Caco-2 (cell line): Measurements from ENCODE around the gene HOXA11. TPM values are rescaled to one million over a fixed set of nuclear protein-coding genes. Genes with fewer than 3 reads are reported as not detected.
A peak's percentile ranks its signal among the peaks of the same experiment; 100 is the strongest.

ENCODE experiments used
- BruUV-seq: library from RNA; stranded (reverse); fragments of 400-500 nt; replicated peaks from 2 replicates; lab custom pipeline; 2021; lab: Mats Ljungman, UMichigan
- CTCF ChIA-PET: fragments of 300-600 bp; sonication (Branson Sonifier 250); formaldehyde crosslinking; loops from one replicate; lab custom pipeline; 2022; ENCODE audit warnings: antibody characterized with exemption; lab: Charles Lee
- POLR2A ChIA-PET: fragments of 300-600 bp; sonication (Branson Sonifier 250); formaldehyde crosslinking; loops from one replicate; lab custom pipeline; 2022; ENCODE audit warnings: antibody characterized with exemption; lab: Charles Lee
- DNase-seq, 2 experiments: peaks; one replicate each; pipeline versions ENCODE4 v3.0.0 to v3.0.0-alpha.2; 2020 to 2022
- H3K27me3 ChIP-seq: replicated peaks from 2 replicates; pipeline ENCODE4 v1.6.0; 2011; ENCODE audit warnings: low read length; ENCODE audit not compliant: control insufficient read depth, insufficient read depth
- H3K36me3 ChIP-seq: 2 replicates; pipeline ENCODE4 v1.5.1; 2011; ENCODE audit warnings: low read length; ENCODE audit not compliant: control insufficient read depth, insufficient read depth
- H3K4me1 ChIP-seq: fragments of 250-450 bp; sonication (Bioruptor Pico); 2 replicates; pipeline ENCODE4 v1.5.1; 2020; ENCODE audit warnings: mild to moderate bottlenecking
- H3K4me3 ChIP-seq: 2 replicates; pipeline ENCODE4 v1.5.1; 2011; ENCODE audit warnings: low read depth, mild to moderate bottlenecking, control low read depth, low read length
- H3K9me3 ChIP-seq: fragments of 250-450 bp; sonication (Bioruptor Pico); 2 replicates; pipeline ENCODE4 v1.5.1; 2020; ENCODE audit warnings: mild to moderate bottlenecking, moderate library complexity
- H3K27ac Mint-ChIP-seq: one replicate; pipeline ENCODE4 v1.8.0; 2022; ENCODE audit warnings: mixed read lengths; ENCODE audit not compliant: unreplicated experiment
- H3K27me3 Mint-ChIP-seq: one replicate; pipeline ENCODE4 v1.8.0; 2022; ENCODE audit warnings: mixed read lengths; ENCODE audit not compliant: insufficient read depth, unreplicated experiment
- H3K36me3 Mint-ChIP-seq: one replicate; pipeline ENCODE4 v1.8.0; 2022; ENCODE audit warnings: mild to moderate bottlenecking, mixed read lengths; ENCODE audit not compliant: insufficient read depth, unreplicated experiment
- H3K4me1 Mint-ChIP-seq: one replicate; pipeline ENCODE4 v1.8.0; 2022; ENCODE audit warnings: low read depth, mixed read lengths; ENCODE audit not compliant: unreplicated experiment
- H3K4me3 Mint-ChIP-seq: one replicate; pipeline ENCODE4 v1.8.0; 2022; ENCODE audit warnings: mild to moderate bottlenecking, moderate library complexity, mixed read lengths; ENCODE audit not compliant: unreplicated experiment
- H3K9me3 Mint-ChIP-seq: one replicate; pipeline ENCODE4 v1.8.0; 2022; ENCODE audit warnings: mixed read lengths; ENCODE audit not compliant: unreplicated experiment
- intact Hi-C: fragments of 100-400 bp; cut with micrococcal nuclease; formaldehyde crosslinking; loops from one replicate; pipeline ENCODE4 v1.10.0; 2022; ENCODE audit not compliant: unreplicated experiment
- total RNA-seq: library from RNA; stranded (reverse); gene quantifications from 2 replicates; pipeline ENCODE4 v1.2.3, GENCODE V29; 2022
- TF ChIP-seq, protein P1 (sequence below), 2 experiments: fragments of 200-600 bp in 1 of 2; IDR thresholded peaks; 1 replicate in 1 of 2; 2 replicates in 1 of 2; pipeline versions ENCODE4 v1.5.1 to v1.8.0; 2011 to 2022; ENCODE audit warnings: antibody characterized with exemption in 1 of 2, control low read depth in 1 of 2, inconsistent platforms in 1 of 2, low read depth in 1 of 2, low read length in 1 of 2, mild to moderate bottlenecking in 1 of 2, moderate library complexity in 1 of 2; ENCODE audit not compliant: insufficient read depth in 1 of 2, severe bottlenecking in 1 of 2, unreplicated experiment in 1 of 2

The HOXA11 gene
- total RNA-seq, 1 experiment from 2014 or later = 0.73 TPM

DNA sequence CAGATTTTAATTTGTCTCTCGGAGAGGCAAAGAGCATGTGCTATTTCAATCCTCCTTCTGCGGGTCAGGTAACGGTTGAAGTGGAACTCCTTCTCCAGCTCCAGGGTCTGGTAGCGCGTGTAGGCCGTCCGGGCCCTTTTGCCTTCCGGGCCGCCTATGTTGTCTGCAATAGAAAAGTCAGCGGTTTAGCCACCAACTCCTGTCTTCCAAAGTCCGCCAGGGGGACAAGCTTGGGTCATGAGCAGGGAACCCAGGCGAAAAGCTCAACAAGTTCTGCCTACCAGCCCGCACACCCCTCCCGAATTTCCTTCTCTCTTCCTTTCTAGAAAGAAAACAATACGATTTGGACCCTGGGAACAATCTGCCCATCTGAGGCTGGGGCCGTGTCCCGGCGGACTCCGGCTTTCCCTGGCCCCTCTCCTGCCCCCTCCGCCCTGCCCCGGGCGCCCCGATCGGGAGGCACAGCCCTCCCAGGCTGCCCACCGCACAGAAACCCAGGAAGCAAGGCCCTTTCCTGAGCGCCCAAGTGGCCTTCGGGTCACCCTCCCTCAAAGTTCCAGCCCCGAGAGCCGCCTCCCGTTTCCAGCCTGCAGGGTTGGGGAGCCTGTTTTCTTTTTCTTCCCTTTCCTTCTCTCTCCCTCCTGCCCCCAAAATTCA lies 43.0 kb downstream of the HOXA11 start:
- no peaks in the 10 kb centered on the region for H3K4me1 Mint-ChIP-seq
- H3K4me1 ChIP-seq = 0 out of 2 replicates have a peak, but pooled peaks cover 2% of the 10 kb centered on the region
- POLR2A ChIA-PET = no interaction called here
- CTCF ChIA-PET = interaction anchor here (0.6 to 1.3 kb wide), 4 partner anchors 14 to 288 kb away, joined by 3 to 4 read pairs (median 3); partner anchors contain the start of gene HOXA7
- intact Hi-C loops = no loop called here
- peak overlapping the region; percentile 57 for H3K4me3 ChIP-seq
- H3K9me3 Mint-ChIP-seq = no peaks in the 10 kb centered on the region
- H3K9me3 ChIP-seq = no peaks in the 10 kb centered on the region
- DNase-seq = peak in 1 of 2 experiments; percentile 26
- H3K27me3 Mint-ChIP-seq = no peaks in the 10 kb centered on the region
- no peaks in the 10 kb centered on the region; the same call in 1 of the 2 replicates for H3K36me3 ChIP-seq
- BruUV-seq = no TSS peak
- H3K36me3 Mint-ChIP-seq = peaks cover 11% of the 10 kb centered on the region
- TF ChIP-seq, protein P1, sequence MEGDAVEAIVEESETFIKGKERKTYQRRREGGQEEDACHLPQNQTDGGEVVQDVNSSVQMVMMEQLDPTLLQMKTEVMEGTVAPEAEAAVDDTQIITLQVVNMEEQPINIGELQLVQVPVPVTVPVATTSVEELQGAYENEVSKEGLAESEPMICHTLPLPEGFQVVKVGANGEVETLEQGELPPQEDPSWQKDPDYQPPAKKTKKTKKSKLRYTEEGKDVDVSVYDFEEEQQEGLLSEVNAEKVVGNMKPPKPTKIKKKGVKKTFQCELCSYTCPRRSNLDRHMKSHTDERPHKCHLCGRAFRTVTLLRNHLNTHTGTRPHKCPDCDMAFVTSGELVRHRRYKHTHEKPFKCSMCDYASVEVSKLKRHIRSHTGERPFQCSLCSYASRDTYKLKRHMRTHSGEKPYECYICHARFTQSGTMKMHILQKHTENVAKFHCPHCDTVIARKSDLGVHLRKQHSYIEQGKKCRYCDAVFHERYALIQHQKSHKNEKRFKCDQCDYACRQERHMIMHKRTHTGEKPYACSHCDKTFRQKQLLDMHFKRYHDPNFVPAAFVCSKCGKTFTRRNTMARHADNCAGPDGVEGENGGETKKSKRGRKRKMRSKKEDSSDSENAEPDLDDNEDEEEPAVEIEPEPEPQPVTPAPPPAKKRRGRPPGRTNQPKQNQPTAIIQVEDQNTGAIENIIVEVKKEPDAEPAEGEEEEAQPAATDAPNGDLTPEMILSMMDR (IDR thresholded peaks at IDR 0.05; ENCODE audit: insufficient read depth in 1 of 2, low read depth in 1 of 2, low read length in 1 of 2, severe bottlenecking in 1 of 2, unreplicated experiment in 1 of 2) = no peak
- peak overlapping the region; percentile 78 for H3K4me3 Mint-ChIP-seq
- no peaks in the 10 kb centered on the region for H3K27me3 ChIP-seq
- H3K27ac Mint-ChIP-seq = peak overlapping the region; percentile 13

DNA sequence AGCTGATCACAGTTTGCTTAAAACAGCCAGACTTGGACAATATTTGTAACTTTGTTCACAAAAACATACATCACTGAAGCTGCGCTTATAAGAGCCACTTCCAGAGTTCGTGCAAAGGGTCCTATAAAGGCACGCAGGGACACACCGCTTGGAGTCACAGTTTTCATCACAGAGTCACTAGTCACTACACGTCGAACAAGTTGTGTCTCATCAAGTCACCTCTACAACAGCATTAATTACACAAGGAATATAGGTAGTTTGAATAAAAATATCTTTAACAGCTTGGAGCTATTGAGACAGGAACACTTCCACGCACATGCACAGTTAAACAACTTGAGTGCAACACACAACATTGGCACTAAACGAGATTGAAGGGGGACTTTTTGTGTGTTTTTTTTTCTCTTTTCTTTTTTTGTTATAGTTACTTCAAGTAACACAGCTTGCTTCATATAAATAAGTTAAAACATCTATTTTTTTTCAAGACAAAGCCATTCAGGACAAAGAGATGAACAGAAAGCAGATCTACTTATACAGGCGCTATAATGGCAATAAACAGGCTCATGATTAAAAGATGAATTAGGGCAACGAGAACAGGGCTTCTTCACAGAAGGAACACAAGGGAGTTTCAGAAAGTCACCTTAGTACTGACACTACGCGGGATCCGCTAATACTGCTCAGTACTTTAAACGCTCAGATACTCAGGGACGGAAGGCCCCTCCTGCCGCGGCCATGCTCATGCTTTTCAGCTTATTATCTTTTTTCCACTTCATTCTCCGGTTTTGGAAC lies 43.7 kb downstream of the HOXA11 start:
- H3K9me3 Mint-ChIP-seq = no peaks in the 10 kb centered on the region
- peaks cover 11% of the 10 kb centered on the region for H3K36me3 Mint-ChIP-seq
- H3K9me3 ChIP-seq = no peaks in the 10 kb centered on the region
- CTCF ChIA-PET = interaction anchor here (0.9 to 1.3 kb wide), 2 partner anchors 15 to 20 kb away, joined by 3 read pairs; partner anchors contain the start of gene HOXA7
- no peak overlapping the region for H3K4me3 ChIP-seq
- H3K4me1 ChIP-seq = no peaks in the 10 kb centered on the region
- intact Hi-C loops = no loop called here
- no peaks in the 10 kb centered on the region for H3K27me3 Mint-ChIP-seq
- no peaks in the 10 kb centered on the region for H3K4me1 Mint-ChIP-seq
- BruUV-seq = no TSS peak
- no peaks in the 10 kb centered on the region; the same call in 1 of the 2 replicates for H3K36me3 ChIP-seq
- POLR2A ChIA-PET = no interaction called here
- no peaks in the 10 kb centered on the region for H3K27me3 ChIP-seq
- no peak for DNase-seq
- H3K27ac Mint-ChIP-seq = no peak overlapping the region
- no peak overlapping the region for H3K4me3 Mint-ChIP-seq
- TF ChIP-seq, protein P1 (IDR thresholded peaks at IDR 0.05; ENCODE audit: insufficient read depth in 1 of 2, low read depth in 1 of 2, low read length in 1 of 2, severe bottlenecking in 1 of 2, unreplicated experiment in 1 of 2) = no peak

DNA sequence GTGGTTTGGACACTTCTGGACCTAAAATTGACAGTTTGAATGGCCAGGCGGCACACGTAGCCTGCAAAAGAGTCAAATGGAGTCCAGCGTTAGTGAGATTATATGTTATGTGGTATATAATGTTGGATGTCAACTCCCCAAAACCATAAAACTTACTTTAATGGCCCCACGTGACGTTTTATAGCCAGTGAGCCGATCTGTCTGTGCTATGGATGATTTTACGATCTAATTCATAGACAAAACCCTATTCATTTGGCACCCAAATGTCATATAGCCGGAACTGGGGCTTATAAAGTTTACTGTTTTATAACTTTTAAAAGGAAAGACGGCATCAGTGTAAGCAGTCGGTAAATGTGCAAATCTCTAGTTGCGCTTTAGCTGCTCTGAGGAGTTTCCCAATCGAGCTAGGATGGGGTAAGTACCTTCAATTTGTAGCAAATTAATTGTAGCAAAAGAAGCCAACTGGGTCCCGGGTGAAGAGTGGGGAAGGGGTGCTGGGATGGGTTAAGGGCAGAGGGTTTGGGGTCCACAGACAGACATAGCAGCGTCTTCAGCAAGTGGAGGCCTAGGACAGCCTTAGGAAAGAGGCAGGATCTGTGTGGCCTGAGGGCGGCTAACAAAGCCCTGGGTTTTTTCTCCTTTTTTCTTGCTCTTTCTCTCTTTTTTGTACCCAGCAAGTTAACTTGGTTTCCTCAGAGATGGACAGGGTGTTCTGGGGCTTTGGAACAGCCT lies 44.7 kb downstream of the HOXA11 start:
- no peak for DNase-seq
- TF ChIP-seq, protein P1 (IDR thresholded peaks at IDR 0.05; ENCODE audit: insufficient read depth in 1 of 2, low read depth in 1 of 2, low read length in 1 of 2, severe bottlenecking in 1 of 2, unreplicated experiment in 1 of 2) = no peak
- Mint-ChIP-seq H3K4me1 (no peaks in the 10 kb centered on the region), H3K36me3 (peaks cover 9% of the 10 kb centered on the region), H3K27ac (no peak overlapping the region), H3K4me3 (peak overlapping the region; percentile 70), H3K9me3 (no peaks in the 10 kb centered on the region), H3K27me3 (no peaks in the 10 kb centered on the region)
- BruUV-seq = no TSS peak
- POLR2A ChIA-PET = interaction anchor here (0.6 kb wide), 1 partner anchor 46 kb away, joined by 3 read pairs; no protein-coding TSS in a partner anchor
- no peaks in the 10 kb centered on the region; the same call in 1 of the 2 replicates for H3K36me3 ChIP-seq
- intact Hi-C loops = no loop called here
- H3K4me3 ChIP-seq = peak overlapping the region; percentile 37
- CTCF ChIA-PET = no interaction called here
- no peaks in the 10 kb centered on the region for H3K9me3 ChIP-seq
- no peaks in the 10 kb centered on the region for H3K27me3 ChIP-seq
- H3K4me1 ChIP-seq = peaks cover 10% of the 10 kb centered on the region
